Transverse colon (tissue), 4 donors: ENCODE measurements around the gene BRME1. TPM values are rescaled to one million over a fixed set of nuclear protein-coding genes. Genes with fewer than 3 reads are reported as not detected.

Experiments used
- DNase-seq: peaks from one replicate; pipeline ENCODE4 v3.0.0-alpha.2; 2019
- H3K27ac ChIP-seq, 4 donors: fragments of 200-600 bp; sonication (generic); 2 replicates each; pipeline ENCODE4 v1.5.1; 2016 to 2018; ENCODE audit warnings: inconsistent platforms in 4 of 4
- H3K27me3 ChIP-seq: fragments of 200-600 bp; sonication (generic); 2 replicates; pipeline ENCODE4 v1.5.1; 2017; ENCODE audit warnings: inconsistent platforms
- H3K36me3 ChIP-seq, 4 donors: fragments of 200-600 bp; sonication (generic); 2 replicates each; pipeline ENCODE4 v1.5.1; 2017 to 2019; ENCODE audit warnings: inconsistent platforms in 4 of 4
- H3K4me1 ChIP-seq, 4 donors: fragments of 200-600 bp; sonication (generic); 2 replicates each; pipeline ENCODE4 v1.5.1; 2017 to 2020; ENCODE audit warnings: inconsistent platforms in 4 of 4
- H3K4me3 ChIP-seq, 4 donors: fragments of 200-600 bp; sonication (generic); 1 replicate in 1 of 4; 2 replicates in 3 of 4; pipeline versions ENCODE4 v1.5.1 to v1.6.1; 2017 to 2019; ENCODE audit warnings: inconsistent platforms in 4 of 4
- H3K9me3 ChIP-seq, 2 donors: fragments of 200-600 bp; sonication (generic); 2 replicates each; pipeline ENCODE4 v1.5.1; 2017 to 2019; ENCODE audit warnings: inconsistent platforms in 2 of 2
- CTCF ChIP-seq, 5 experiments: fragments of 200-600 bp in 3 of 5; fragments of 450-650 bp in 2 of 5; sonication (generic) in 3 of 5; IDR thresholded peaks; 1 replicate in 2 of 5; 2 replicates in 3 of 5; pipeline ENCODE4 v1.5.1; 2016 to 2017; ENCODE audit warnings: antibody characterized with exemption in 5 of 5, inconsistent platforms in 3 of 5, mild to moderate bottlenecking in 2 of 5, moderate library complexity in 1 of 5
- EP300 ChIP-seq: sonication (generic); formaldehyde crosslinking; IDR thresholded peaks from one replicate; pipeline ENCODE4 v1.6.1; 2017; ENCODE audit warnings: antibody characterized with exemption, low read depth
- POLR2A ChIP-seq: fragments of 450-650 bp; IDR thresholded peaks from one replicate; pipeline ENCODE4 v1.6.1; 2016; ENCODE audit warnings: antibody characterized with exemption, mild to moderate bottlenecking, moderate library complexity
- POLR2AphosphoS5 ChIP-seq, 3 donors: sonication (generic); formaldehyde crosslinking; IDR thresholded peaks; one replicate each; pipeline ENCODE4 v1.6.1; 2016; ENCODE audit warnings: antibody characterized with exemption in 3 of 3
- WGBS, 2 donors: methylation state at CpG; one replicate each; pipeline ENCODE4 v1.1.5; 2018; ENCODE audit warnings: low coverage in 1 of 2; 5-methylcytosine and 5-hydroxymethylcytosine counted together
- in situ Hi-C, 4 donors: fragments of 200-750 bp; cut with MboI; loops; one replicate each; pipeline versions ENCODE4 v1.15.0 to v1.15.1; 2017; ENCODE audit warnings: low sequenced_read_pairs in 3 of 4, low pct_ligation_motif_present in 1 of 4, low pct_unique_long_range_greater_than_20kb in 1 of 4
- intact Hi-C: fragments of 100-400 bp; cut with DNase I; formaldehyde crosslinking; loops from one replicate; pipeline ENCODE4 v1.15.1; 2023; ENCODE audit warnings: low total_unique reads
- small RNA-seq, 4 donors: library from RNA; depleted of rRNA; stranded (forward); fragments of <200 nt; gene quantifications; one replicate each; pipeline ENCODE3, GENCODE V24; 2016
- total RNA-seq, 4 donors: library from RNA; depleted of rRNA; stranded (reverse); fragments of >200 nt; gene quantifications; one replicate each; pipeline ENCODE4 v1.1.0, GENCODE V29; 2016

The BRME1 gene
- total RNA-seq, 4 donors from 2014 or later = 5.2 to 102 (median 6.7) TPM

GRCh38 chr19:13833330-13834243 is 72.3 kb downstream of the BRME1 start:
- no peaks in the 10 kb centered on the region for H3K27me3 ChIP-seq
- peak; percentile 97 for DNase-seq
- WGBS, 2 donors = 4 to 10% methylated on average over 5 to 41 of the region's 59 CpGs
- H3K4me3 ChIP-seq = peak overlapping the region in 3 of 4 donors; percentile 16 to 35 (median 19)
- H3K27ac ChIP-seq = peak overlapping the region; percentile 99 to 100 (median 100)
- H3K9me3 ChIP-seq = no peaks in the 10 kb centered on the region
- TF ChIP-seq POLR2AphosphoS5 (IDR thresholded peaks at IDR 0.05) = peak; percentile 39 to 83 (median 54)
- TF ChIP-seq EP300 = no peak
- peak; percentile 51 to 76 (median 56) for TF ChIP-seq CTCF (IDR thresholded peaks at IDR 0.05)
- peak; percentile 28 for TF ChIP-seq POLR2A
- in situ Hi-C loops (no loop called here), intact Hi-C loops (no loop called here)
- peaks cover 30 to 48% (median 36%) of the 10 kb centered on the region in 4 donors for H3K4me1 ChIP-seq
- no peaks in the 10 kb centered on the region for H3K36me3 ChIP-seq

Small RNAs within 50 kb of the gene (small RNA-seq; reads per million reads assigned to genes)
- gene MIR181C = 52.0 to 336 (median 249) reads per million in 4 donors
- gene MIR181D = 33.0 to 232 (median 142) reads per million in 4 donors

Other genes with a start within 250 kb of the BRME1 start
- 100 to 1,000 TPM in 2 of 4 donors, 10 to 100 TPM in 2; 63.0 to 304 (median 99.2) TPM for gene MRI1, start 141.6 kb downstream of the BRME1 start, total RNA-seq
- 100 to 1,000 TPM in 2 of 4 donors, 10 to 100 TPM in 2; 48.6 to 111 (median 94.2) TPM for gene C19orf53, start 131.7 kb downstream of the BRME1 start, total RNA-seq
- gene ZSWIM4, start 110.7 kb downstream of the BRME1 start, total RNA-seq = 1 to 10 TPM; 2.3 to 5.1 (median 2.9) TPM
- gene NANOS3, start 29.0 kb downstream of the BRME1 start, total RNA-seq = not detected
- 100 to 1,000 TPM; 113 to 294 (median 177) TPM for gene CC2D1A, start 84 bp upstream of the BRME1 start, total RNA-seq
- 10 to 100 TPM in 1 of 4 donors, 1 to 10 TPM in 3; 3.0 to 15.3 (median 3.2) TPM for gene PODNL1, start 32.3 kb upstream of the BRME1 start, total RNA-seq
- gene DCAF15, start 46.4 kb upstream of the BRME1 start, total RNA-seq = 10 to 100 TPM; 26.2 to 61.7 (median 35.8) TPM
- 1 to 10 TPM; 3.7 to 9.0 (median 8.1) TPM for gene RFX1, start 100.2 kb upstream of the BRME1 start, total RNA-seq
- gene RLN3, start 122.0 kb upstream of the BRME1 start, total RNA-seq = not detected
- 1 to 10 TPM in 3 of 4 donors, under 1 TPM in 1; 0.37 to 2.1 (median 1.5) TPM for gene IL27RA, start 125.6 kb upstream of the BRME1 start, total RNA-seq
- under 1 TPM in 2 of 4 donors, not detected in 2; 0.14 to 0.32 TPM for gene PALM3, start 156.0 kb upstream of the BRME1 start, total RNA-seq
- gene MISP3, start 166.7 kb upstream of the BRME1 start, total RNA-seq = 100 to 1,000 TPM in 1 of 4 donors, 10 to 100 TPM in 3; 23.8 to 115 (median 35.8) TPM
- 1 to 10 TPM in 1 of 4 donors, under 1 TPM in 1, not detected in 2; 0.64 to 1.1 TPM for gene C19orf67, start 179.7 kb upstream of the BRME1 start, total RNA-seq
- 10 to 100 TPM in 3 of 4 donors, 1 to 10 TPM in 1; 7.6 to 37.5 (median 36.8) TPM for gene SAMD1, start 184.6 kb upstream of the BRME1 start, total RNA-seq
- gene PRKACA, start 211.6 kb upstream of the BRME1 start, total RNA-seq = 10 to 100 TPM; 16.7 to 74.8 (median 39.5) TPM
- gene ASF1B, start 230.5 kb upstream of the BRME1 start, total RNA-seq = 1 to 10 TPM in 3 of 4 donors, not detected in 1; 1.9 to 4.5 (median 4.4) TPM